Measurements from ENCODE around the gene DCDC2. TPM values are rescaled to one million over a fixed set of nuclear protein-coding genes. Genes with fewer than 3 reads are reported as not detected.

The DCDC2 gene
- total and polyA plus RNA-seq, 2 donors (not counting 1 experiment from before 2014, with no cell fraction given), result not detected

- DNase-seq, result no peak
- no peaks in the 10 kb centered on the region for H3K79me2 ChIP-seq (ENCODE audit: control insufficient read depth, insufficient read depth, low read length)
- Mint-ChIP-seq H3K4me3 (no peak overlapping the region), H3K27ac (no peak overlapping the region), H3K9me3 (ENCODE audit: insufficient read depth) (no peaks in the 10 kb centered on the region), H3K27me3 (peaks cover 12% of the 10 kb centered on the region), H3K4me1 (no peaks in the 10 kb centered on the region)
- peaks cover 0 to 4% (median 0%) of the 10 kb centered on the region in 4 experiments for H3K27me3 ChIP-seq (replicated peaks in 1 of 4; ENCODE audit: control extremely low read depth in 1 of 4, control insufficient read depth in 3 of 4, insufficient read depth in 4 of 4, low read length in 3 of 4)
- H3K36me3 ChIP-seq (replicated peaks in 1 of 2; ENCODE audit: control extremely low read depth in 1 of 2, control insufficient read depth in 1 of 2, extremely low read depth in 1 of 2, insufficient read depth in 2 of 2, low read length in 1 of 2), result no peaks in the 10 kb centered on the region
- H3K9me3 ChIP-seq (ENCODE audit: control extremely low read depth in 1 of 3, control insufficient read depth in 2 of 3, insufficient read depth in 1 of 3, low read length in 2 of 3), result no peaks in the 10 kb centered on the region
- no peak overlapping the region for H3K27ac ChIP-seq (ENCODE audit: low read length in 2 of 2)
- H3K9ac ChIP-seq (ENCODE audit: low read length), result no peak overlapping the region
- POLR2A ChIA-PET, result no interaction called here
- no peaks in the 10 kb centered on the region for H4K20me1 ChIP-seq (ENCODE audit: control insufficient read depth, insufficient read depth, low read length, poor library complexity, severe bottlenecking)
- no peak overlapping the region for H2AFZ ChIP-seq (ENCODE audit: insufficient read depth, low read depth, low read length, poor library complexity, severe bottlenecking)
- ATAC-seq (ENCODE audit: low read depth), result no peak
- no peak overlapping the region for H3K4me3 ChIP-seq (ENCODE audit: control extremely low read depth in 1 of 5, extremely low read depth in 1 of 5, insufficient read depth in 1 of 5, low read depth in 2 of 5, low read length in 4 of 5)
- intact Hi-C loops (cut with micrococcal nuclease), result no loop called here
- WGBS (ENCODE audit: insufficient coverage), result no CpG with 5 or more reads among the region's 1 CpG
- TF ChIP-seq EZH2 (IDR thresholded peaks at IDR 0.05; ENCODE audit: borderline replicate concordance, insufficient read depth, low read depth, low read length, poor library complexity, severe bottlenecking), result no peak
- TF ChIP-seq, protein P1, sequence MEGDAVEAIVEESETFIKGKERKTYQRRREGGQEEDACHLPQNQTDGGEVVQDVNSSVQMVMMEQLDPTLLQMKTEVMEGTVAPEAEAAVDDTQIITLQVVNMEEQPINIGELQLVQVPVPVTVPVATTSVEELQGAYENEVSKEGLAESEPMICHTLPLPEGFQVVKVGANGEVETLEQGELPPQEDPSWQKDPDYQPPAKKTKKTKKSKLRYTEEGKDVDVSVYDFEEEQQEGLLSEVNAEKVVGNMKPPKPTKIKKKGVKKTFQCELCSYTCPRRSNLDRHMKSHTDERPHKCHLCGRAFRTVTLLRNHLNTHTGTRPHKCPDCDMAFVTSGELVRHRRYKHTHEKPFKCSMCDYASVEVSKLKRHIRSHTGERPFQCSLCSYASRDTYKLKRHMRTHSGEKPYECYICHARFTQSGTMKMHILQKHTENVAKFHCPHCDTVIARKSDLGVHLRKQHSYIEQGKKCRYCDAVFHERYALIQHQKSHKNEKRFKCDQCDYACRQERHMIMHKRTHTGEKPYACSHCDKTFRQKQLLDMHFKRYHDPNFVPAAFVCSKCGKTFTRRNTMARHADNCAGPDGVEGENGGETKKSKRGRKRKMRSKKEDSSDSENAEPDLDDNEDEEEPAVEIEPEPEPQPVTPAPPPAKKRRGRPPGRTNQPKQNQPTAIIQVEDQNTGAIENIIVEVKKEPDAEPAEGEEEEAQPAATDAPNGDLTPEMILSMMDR (IDR thresholded peaks at IDR 0.05), result no peak
- CTCF ChIA-PET, result no interaction called here
- no peak overlapping the region for H3K4me2 ChIP-seq (replicated peaks; ENCODE audit: low read depth, low read length, poor library complexity, severe bottlenecking)
- H3K4me1 ChIP-seq (ENCODE audit: control insufficient read depth in 2 of 2, insufficient read depth in 2 of 2, low read length in 2 of 2), result no peaks in the 10 kb centered on the region
Measured at GRCh38 chr6:24382220-24382540, 24.3 kb upstream of the DCDC2 start.

DNA sequence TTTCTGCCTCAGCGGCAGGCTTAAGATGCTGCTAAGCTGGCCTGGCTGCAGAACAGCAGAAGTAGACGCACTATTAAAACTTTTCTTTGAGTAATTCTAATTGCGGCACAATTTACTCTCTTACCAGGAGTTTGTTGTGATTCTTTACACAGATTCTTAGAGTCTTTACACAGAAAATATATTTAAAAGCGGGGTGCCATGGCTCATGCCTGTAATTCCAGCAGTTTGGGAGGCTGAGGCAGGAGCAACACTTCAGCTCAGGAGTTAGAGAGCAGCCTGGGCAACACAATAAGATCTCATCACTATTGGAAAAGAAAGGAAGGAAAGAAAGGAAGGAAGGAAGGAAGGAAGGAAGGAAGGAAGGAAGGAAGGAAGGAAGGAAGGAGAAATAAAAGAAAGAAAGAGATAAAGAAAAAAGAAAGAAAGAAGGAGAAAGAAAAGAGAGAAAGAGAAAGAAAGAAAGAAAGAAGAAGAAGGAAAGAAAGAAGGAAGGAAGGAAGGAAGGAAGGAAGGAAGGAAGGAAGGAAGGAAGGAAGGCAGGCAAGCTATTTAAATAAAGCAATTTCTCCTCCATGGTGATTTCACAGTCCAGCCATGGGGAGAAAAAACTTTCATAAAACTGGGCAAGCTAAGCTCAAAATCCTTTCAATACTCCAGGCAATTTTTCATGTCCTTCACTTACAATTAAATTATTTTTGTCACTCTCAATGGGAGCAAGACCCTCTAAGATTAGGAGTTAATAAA is 23.8 kb upstream of the DCDC2 start:
- H3K79me2 ChIP-seq (ENCODE audit: control insufficient read depth, insufficient read depth, low read length), result no peaks in the 10 kb centered on the region
- no peaks in the 10 kb centered on the region for H3K9me3 ChIP-seq (ENCODE audit: control extremely low read depth in 1 of 3, control insufficient read depth in 2 of 3, insufficient read depth in 1 of 3, low read length in 2 of 3)
- ATAC-seq (ENCODE audit: low read depth) (no peak), DNase-seq (no peak)
- Mint-ChIP-seq H3K27ac (no peak overlapping the region), H3K4me1 (no peaks in the 10 kb centered on the region), H3K4me3 (no peak overlapping the region), H3K27me3 (peaks cover 16% of the 10 kb centered on the region), H3K9me3 (ENCODE audit: insufficient read depth) (no peaks in the 10 kb centered on the region)
- H3K9ac ChIP-seq (ENCODE audit: low read length), result no peak overlapping the region
- no peaks in the 10 kb centered on the region for H3K4me1 ChIP-seq (ENCODE audit: control insufficient read depth in 2 of 2, insufficient read depth in 2 of 2, low read length in 2 of 2)
- peaks cover 0 to 4% (median 0%) of the 10 kb centered on the region in 4 experiments for H3K27me3 ChIP-seq (replicated peaks in 1 of 4; ENCODE audit: control extremely low read depth in 1 of 4, control insufficient read depth in 3 of 4, insufficient read depth in 4 of 4, low read length in 3 of 4)
- 89% methylated on average over 1 of the region's 4 CpGs for WGBS (ENCODE audit: insufficient coverage)
- TF ChIP-seq, protein P1 (IDR thresholded peaks at IDR 0.05), result no peak
- ChIA-PET CTCF (no interaction called here), POLR2A (no interaction called here)
- no peak overlapping the region for H3K4me2 ChIP-seq (replicated peaks; ENCODE audit: low read depth, low read length, poor library complexity, severe bottlenecking)
- intact Hi-C loops (cut with micrococcal nuclease), result no loop called here
- no peak overlapping the region for H3K27ac ChIP-seq (ENCODE audit: low read length in 2 of 2)
- no peak overlapping the region for H2AFZ ChIP-seq (ENCODE audit: insufficient read depth, low read depth, low read length, poor library complexity, severe bottlenecking)
- H4K20me1 ChIP-seq (ENCODE audit: control insufficient read depth, insufficient read depth, low read length, poor library complexity, severe bottlenecking), result no peaks in the 10 kb centered on the region
- no peak overlapping the region for H3K4me3 ChIP-seq (ENCODE audit: control extremely low read depth in 1 of 5, extremely low read depth in 1 of 5, insufficient read depth in 1 of 5, low read depth in 2 of 5, low read length in 4 of 5)
- no peaks in the 10 kb centered on the region for H3K36me3 ChIP-seq (replicated peaks in 1 of 2; ENCODE audit: control extremely low read depth in 1 of 2, control insufficient read depth in 1 of 2, extremely low read depth in 1 of 2, insufficient read depth in 2 of 2, low read length in 1 of 2)
